HepG2 (cell line): ENCODE results near the gene LDAH. TPM values are rescaled to one million over a fixed set of nuclear protein-coding genes. Genes with fewer than 3 reads are reported as not detected.

ENCODE experiments used
- ARID5B ChIP-seq: IDR thresholded peaks from 2 replicates; pipeline ENCODE4 v1.4.0; 2020; ENCODE audit warnings: mild to moderate bottlenecking, missing genetic modification reagents
- EED ChIP-seq: sonication (generic); formaldehyde crosslinking; IDR thresholded peaks from 2 replicates; pipeline ENCODE4 v1.5.0; 2020; ENCODE audit warnings: mild to moderate bottlenecking, missing genetic modification reagents
- FOXC1 ChIP-seq: sonication (generic); formaldehyde crosslinking; IDR thresholded peaks from 2 replicates; pipeline ENCODE4 v1.8.0; 2022; ENCODE audit warnings: mild to moderate bottlenecking, missing genetic modification reagents, borderline replicate concordance
- FOXM1 ChIP-seq: sonication (generic); formaldehyde crosslinking; IDR thresholded peaks from 2 replicates; pipeline ENCODE4 v1.5.0; 2020; ENCODE audit warnings: missing genetic modification reagents
- FOXP1 ChIP-seq, 2 experiments: fragments of 450-650 bp in 1 of 2; IDR thresholded peaks; 2 replicates each; pipeline ENCODE4 v1.6.1; 2017 to 2018; ENCODE audit warnings: antibody characterized with exemption in 1 of 2
- GMEB2 ChIP-seq: IDR thresholded peaks from 2 replicates; pipeline ENCODE4 v1.6.1; 2016; ENCODE audit warnings: missing biosample characterization, missing genetic modification reagents, low read depth
- HMG20A ChIP-seq: IDR thresholded peaks from 2 replicates; pipeline ENCODE4 v1.6.1; 2016; ENCODE audit warnings: borderline replicate concordance
- KDM5A ChIP-seq: fragments of 200-600 bp; sonication (generic); IDR thresholded peaks from 2 replicates; pipeline ENCODE4 v1.7.0; 2018; ENCODE audit warnings: antibody characterized with exemption, mild to moderate bottlenecking, low read length, borderline replicate concordance
- MATR3 ChIP-seq: sonication (generic); formaldehyde crosslinking; IDR thresholded peaks from 2 replicates; pipeline ENCODE4 v1.4.0; 2020; ENCODE audit warnings: missing genetic modification reagents
- NFYC ChIP-seq: IDR thresholded peaks from 2 replicates; pipeline ENCODE4 v1.6.1; 2016; ENCODE audit warnings: missing genetic modification reagents, missing compliant biosample characterization
- SETDB1 ChIP-seq: sonication (generic); formaldehyde crosslinking; IDR thresholded peaks from 2 replicates; pipeline ENCODE4 v1.5.1; 2020; ENCODE audit warnings: missing genetic modification reagents, mild to moderate bottlenecking, borderline replicate concordance
- SIX1 ChIP-seq: sonication (generic); formaldehyde crosslinking; IDR thresholded peaks from 2 replicates; pipeline ENCODE4 v1.4.0; 2020; ENCODE audit warnings: missing genetic modification reagents, borderline replicate concordance
- TEF ChIP-seq: sonication (generic); formaldehyde crosslinking; IDR thresholded peaks from 2 replicates; pipeline ENCODE4 v1.5.0; 2020; ENCODE audit warnings: missing genetic modification reagents
- TOPORS ChIP-seq: sonication (generic); formaldehyde crosslinking; IDR thresholded peaks from 2 replicates; pipeline ENCODE4 v1.8.0; 2023; ENCODE audit warnings: mild to moderate bottlenecking, missing genetic modification reagents
- ZNF124 ChIP-seq: sonication (generic); formaldehyde crosslinking; IDR thresholded peaks from 2 replicates; pipeline ENCODE4 v1.4.0; 2020; ENCODE audit warnings: missing genetic modification reagents
- ZNF501 ChIP-seq: sonication (generic); formaldehyde crosslinking; IDR thresholded peaks from 2 replicates; pipeline ENCODE4 v1.5.1; 2020; ENCODE audit warnings: mild to moderate bottlenecking, moderate library complexity, missing genetic modification reagents
- ZNF703 ChIP-seq: sonication (generic); formaldehyde crosslinking; IDR thresholded peaks from 2 replicates; pipeline ENCODE4 v1.5.1; 2020; ENCODE audit warnings: missing genetic modification reagents, mild to moderate bottlenecking, moderate library complexity, borderline replicate concordance
- ZNF746 ChIP-seq: sonication (generic); formaldehyde crosslinking; IDR thresholded peaks from 2 replicates; pipeline ENCODE4 v1.8.0; 2022; ENCODE audit warnings: mild to moderate bottlenecking, missing genetic modification reagents
- polyA plus RNA-seq, 8 experiments: library from polyadenylated mRNA; depleted of rRNA in 3 of 8; stranded (reverse) in 7 of 8; unstranded in 1 of 8; fragments of >200 nt; fragmentation: Illumina TruSeq in 4 of 8; extraction: Trizol in 4 of 8; gene quantifications; 2 replicates each; pipeline versions ENCODE4 v1.2.1 to v1.2.3, GENCODE V29; 2011 to 2016; ENCODE audit warnings: low read depth in 4 of 8, missing spikeins in 1 of 8, mixed read lengths in 1 of 8; ENCODE audit not compliant: insufficient read depth in 1 of 8
- total RNA-seq, 5 experiments: library from RNA; depleted of rRNA; stranded (reverse); fragments of >200 nt; fragmentation: Illumina TruSeq; extraction: Trizol; gene quantifications; 2 replicates each; pipeline ENCODE4 v1.2.3, GENCODE V29; 2016; ENCODE audit warnings: low read depth in 1 of 5
- TF ChIP-seq, protein P1 (sequence below): sonication (generic); formaldehyde crosslinking; IDR thresholded peaks from 2 replicates; pipeline ENCODE4 v1.5.1; 2020; ENCODE audit warnings: missing genetic modification reagents, mild to moderate bottlenecking, borderline replicate concordance
- TF ChIP-seq, protein P2 (sequence below): IDR thresholded peaks from 2 replicates; pipeline ENCODE4 v1.6.1; 2012; ENCODE audit warnings: inconsistent platforms

The LDAH gene
- total and polyA plus RNA-seq, 2 of the 13 experiments (the other 11 are each of a cell fraction or from before 2014, with no cell fraction given), result 28.8 to 46.2 TPM

DNA sequence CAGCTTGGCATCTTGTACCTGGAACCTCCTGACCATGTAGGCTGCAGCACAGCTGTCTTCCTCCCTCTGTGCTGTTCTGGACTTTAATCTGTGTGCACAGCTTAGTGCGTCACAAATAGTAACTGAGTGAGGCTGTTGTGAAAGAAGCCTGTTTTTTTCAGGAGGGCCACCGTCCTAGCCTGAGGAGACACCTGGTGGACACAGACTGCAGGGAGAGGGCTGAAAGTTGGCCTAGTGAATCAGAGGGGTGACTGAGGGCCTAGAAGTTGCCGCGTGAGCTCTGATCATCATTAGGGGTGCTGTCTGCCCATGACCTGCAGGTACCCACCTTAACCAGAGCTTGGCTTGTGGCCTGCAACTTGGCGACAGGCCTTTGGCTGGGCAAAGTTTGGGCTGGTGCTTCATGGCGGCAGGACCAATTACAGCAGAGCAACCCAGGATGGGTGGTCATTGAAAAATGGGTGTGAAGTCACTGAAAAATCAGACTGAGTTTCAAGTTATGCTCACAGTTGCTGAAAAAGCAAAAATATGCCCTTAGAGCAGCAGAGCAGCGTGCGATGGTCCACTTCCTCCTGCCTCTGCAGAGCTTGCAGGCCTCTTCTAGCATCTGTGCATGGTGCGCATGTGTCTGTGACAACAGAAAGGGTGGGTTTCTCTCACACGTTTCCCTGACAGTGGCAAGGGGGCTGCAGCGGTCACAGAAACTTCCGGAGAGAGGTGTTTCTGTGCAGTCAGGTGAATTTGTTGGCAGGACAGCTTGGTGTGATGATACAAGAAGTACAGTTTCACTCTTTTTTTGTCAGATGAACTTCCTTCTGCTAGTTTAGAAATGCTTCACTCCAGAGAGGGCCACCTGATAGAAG, 146.3 kb downstream of the LDAH start (continued):
- TF ChIP-seq, protein P1, sequence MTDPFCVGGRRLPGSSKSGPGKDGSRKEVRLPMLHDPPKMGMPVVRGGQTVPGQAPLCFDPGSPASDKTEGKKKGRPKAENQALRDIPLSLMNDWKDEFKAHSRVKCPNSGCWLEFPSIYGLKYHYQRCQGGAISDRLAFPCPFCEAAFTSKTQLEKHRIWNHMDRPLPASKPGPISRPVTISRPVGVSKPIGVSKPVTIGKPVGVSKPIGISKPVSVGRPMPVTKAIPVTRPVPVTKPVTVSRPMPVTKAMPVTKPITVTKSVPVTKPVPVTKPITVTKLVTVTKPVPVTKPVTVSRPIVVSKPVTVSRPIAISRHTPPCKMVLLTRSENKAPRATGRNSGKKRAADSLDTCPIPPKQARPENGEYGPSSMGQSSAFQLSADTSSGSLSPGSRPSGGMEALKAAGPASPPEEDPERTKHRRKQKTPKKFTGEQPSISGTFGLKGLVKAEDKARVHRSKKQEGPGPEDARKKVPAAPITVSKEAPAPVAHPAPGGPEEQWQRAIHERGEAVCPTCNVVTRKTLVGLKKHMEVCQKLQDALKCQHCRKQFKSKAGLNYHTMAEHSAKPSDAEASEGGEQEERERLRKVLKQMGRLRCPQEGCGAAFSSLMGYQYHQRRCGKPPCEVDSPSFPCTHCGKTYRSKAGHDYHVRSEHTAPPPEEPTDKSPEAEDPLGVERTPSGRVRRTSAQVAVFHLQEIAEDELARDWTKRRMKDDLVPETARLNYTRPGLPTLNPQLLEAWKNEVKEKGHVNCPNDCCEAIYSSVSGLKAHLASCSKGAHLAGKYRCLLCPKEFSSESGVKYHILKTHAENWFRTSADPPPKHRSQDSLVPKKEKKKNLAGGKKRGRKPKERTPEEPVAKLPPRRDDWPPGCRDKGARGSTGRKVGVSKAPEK (CRISPR knock-in tag), result no peak
- TF ChIP-seq EED (CRISPR knock-in tag) (peak; percentile 27; the same call in 1 of the 2 replicates), ARID5B (CRISPR knock-in tag) (peak; percentile 93), GMEB2 (CRISPR knock-in tag) (no peak), HMG20A (CRISPR knock-in tag) (peak; percentile 86), SIX1 (peak; percentile 73; the same call in 1 of the 2 replicates), FOXM1 (CRISPR knock-in tag) (no peak), FOXC1 (CRISPR knock-in tag) (no peak; the same call in 1 of the 2 replicates), ZNF124 (CRISPR knock-in tag) (peak; percentile 98), MATR3 (CRISPR knock-in tag) (no peak), TEF (CRISPR knock-in tag) (peak; percentile 29; the same call in 1 of the 2 replicates), KDM5A (no peak), ZNF703 (CRISPR knock-in tag) (no peak), FOXP1 (IDR thresholded peaks at IDR 0.05) (peak; percentile 63; the same call in 1 of the 2 replicates), FOXP1 (CRISPR knock-in tag; IDR thresholded peaks at IDR 0.05) (peak; percentile 86), SETDB1 (CRISPR knock-in tag) (no peak), TOPORS (CRISPR knock-in tag) (peak; percentile 96), NFYC (peak; percentile 47; the same call in 1 of the 2 replicates), ZNF746 (CRISPR knock-in tag) (peak; percentile 94), ZNF501 (CRISPR knock-in tag) (peak; percentile 93)
- TF ChIP-seq, protein P2, sequence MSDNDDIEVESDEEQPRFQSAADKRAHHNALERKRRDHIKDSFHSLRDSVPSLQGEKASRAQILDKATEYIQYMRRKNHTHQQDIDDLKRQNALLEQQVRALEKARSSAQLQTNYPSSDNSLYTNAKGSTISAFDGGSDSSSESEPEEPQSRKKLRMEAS, result peak; percentile 80
